Upper lobe of left lung (tissue), 6 donors: ENCODE results near the gene TOX4. TPM values are rescaled to one million over a fixed set of nuclear protein-coding genes. Genes with fewer than 3 reads are reported as not detected.

Experiments used
- ATAC-seq, 2 donors: fragments of 200-7000 bp; cut with Tn5 transposase; one replicate each; pipeline ENCODE4 v1.9.1; 2022; ENCODE audit warnings: mild to moderate bottlenecking in 2 of 2, moderate library complexity in 2 of 2; ENCODE audit not compliant: low FRiP score in 2 of 2
- DNase-seq, 2 donors: peaks; one replicate each; pipeline ENCODE4 v3.0.0-alpha.2; 2019 to 2020
- H3K27ac ChIP-seq, 4 donors: fragments of 200-600 bp; sonication (generic); one replicate each; pipeline ENCODE4 v1.5.1; 2016 to 2019
- H3K27me3 ChIP-seq, 4 donors: fragments of 200-600 bp; sonication (generic); one replicate each; pipeline ENCODE4 v1.5.1; 2017 to 2019
- H3K36me3 ChIP-seq, 4 donors: fragments of 200-600 bp; sonication (generic); one replicate each; pipeline ENCODE4 v1.5.1; 2016 to 2019
- H3K4me1 ChIP-seq, 4 donors: fragments of 200-600 bp; sonication (generic); one replicate each; pipeline ENCODE4 v1.5.1; 2018 to 2019
- H3K4me3 ChIP-seq, 4 donors: fragments of 200-600 bp; sonication (generic); one replicate each; pipeline ENCODE4 v1.5.1; 2017 to 2019; ENCODE audit warnings: mild to moderate bottlenecking in 2 of 4, moderate library complexity in 1 of 4
- H3K9me3 ChIP-seq, 4 donors: fragments of 200-600 bp; sonication (generic); one replicate each; pipeline ENCODE4 v1.5.1; 2018 to 2019
- CTCF ChIP-seq, 6 experiments: fragments of 450-650 bp in 4 of 6; fragments of 200-600 bp in 2 of 6; sonication (generic) in 2 of 6; IDR thresholded peaks; one replicate each; pipeline ENCODE4 v1.5.1; 2016 to 2019; ENCODE audit warnings: antibody characterized with exemption in 6 of 6
- EP300 ChIP-seq, 4 donors: sonication (generic); formaldehyde crosslinking; IDR thresholded peaks; one replicate each; pipeline ENCODE4 v1.5.1; 2017; ENCODE audit warnings: antibody characterized with exemption in 4 of 4, control low read depth in 2 of 4
- POLR2A ChIP-seq, 4 donors: fragments of 450-650 bp; IDR thresholded peaks; one replicate each; pipeline ENCODE4 v1.5.1; 2016 to 2017; ENCODE audit warnings: antibody characterized with exemption in 4 of 4, mild to moderate bottlenecking in 2 of 4
- POLR2AphosphoS5 ChIP-seq, 2 donors: sonication (generic); formaldehyde crosslinking; IDR thresholded peaks; one replicate each; pipeline ENCODE4 v1.5.1; 2017; ENCODE audit warnings: antibody characterized with exemption in 2 of 2
- WGBS, 2 donors: methylation state at CpG; one replicate each; pipeline ENCODE4 v1.1.5; 2017 to 2018; 5-methylcytosine and 5-hydroxymethylcytosine counted together
- total RNA-seq, 6 donors: library from RNA; depleted of rRNA in 4 of 6; stranded (reverse); fragments of >200 nt in 4 of 6; gene quantifications; one replicate each; pipeline versions ENCODE4 v1.1.0 to v1.2.1, GENCODE V29; 2016 to 2021
- donor health status: DM: no; HTN: no; CAD: no; lungs with moderate emphysema.
- donor health status: DM: no; HTN: yes; CAD: no; lungs with severe emphysema.

Gene TOX4
- total RNA-seq, 6 donors from 2014 or later: 29.0 to 71.6 (median 62.0) TPM

GRCh38 chr14:21455592-21455911 is 21.4 kb upstream of the TOX4 start:
- Histone ChIP-seq H3K27ac (peak overlapping the region; percentile 92 to 98 (median 96)), H3K4me1 (peaks cover 27 to 38% (median 28%) of the 10 kb centered on the region in 4 donors), H3K36me3 (peaks cover 0 to 15% (median 2%) of the 10 kb centered on the region in 4 donors), H3K9me3 (no peaks in the 10 kb centered on the region), H3K4me3 (peak overlapping the region; percentile 60 to 93 (median 90)), H3K27me3 (no peaks in the 10 kb centered on the region)
- ATAC-seq: peak; percentile 57 to 58
- TF ChIP-seq CTCF (IDR thresholded peaks at IDR 0.05): no peak
- no peak for TF ChIP-seq POLR2A (IDR thresholded peaks at IDR 0.05)
- TF ChIP-seq POLR2AphosphoS5 (IDR thresholded peaks at IDR 0.05): no peak
- no peak for TF ChIP-seq EP300 (IDR thresholded peaks at IDR 0.05)
- 0% methylated on average over 11 to 17 of the region's 17 CpGs for WGBS, 2 donors
- DNase-seq: peak in 1 of 2 donors; percentile 90

GRCh38 chr14:21455912-21456667 is 20.9 kb upstream of the TOX4 start, which contains the start of gene CHD8:
CHD8 (minus strand) TSS chr14:21456123; CDS start chr14:21431643, 24,480 bp downstream.
- Histone ChIP-seq H3K36me3 (peaks cover 0 to 20% (median 8%) of the 10 kb centered on the region in 4 donors), H3K27ac (peak within 1 kb of the TSS; percentile 92 to 98 (median 96)), H3K4me1 (peaks cover 25 to 37% (median 28%) of the 10 kb centered on the region in 4 donors), H3K27me3 (no peaks in the 10 kb centered on the region), H3K4me3 (peak within 1 kb of the TSS; percentile 60 to 93 (median 90)), H3K9me3 (no peaks in the 10 kb centered on the region)
- peak; percentile 100 for ATAC-seq
- peak; percentile 65 to 81 for TF ChIP-seq POLR2AphosphoS5 (IDR thresholded peaks at IDR 0.05)
- TF ChIP-seq EP300 (IDR thresholded peaks at IDR 0.05): no peak
- peak in 3 of 4 donors; percentile 48 to 76 (median 65) for TF ChIP-seq POLR2A (IDR thresholded peaks at IDR 0.05)
- TF ChIP-seq CTCF (IDR thresholded peaks at IDR 0.05): peak; percentile 39 to 68 (median 64)
- 0% methylated on average over 32 to 36 of the region's 36 CpGs for WGBS, 2 donors
- DNase-seq: peak; percentile 95 to 100

GRCh38 chr14:21467616-21468015 is 9.4 kb upstream of the TOX4 start:
- no peak for TF ChIP-seq POLR2AphosphoS5 (IDR thresholded peaks at IDR 0.05)
- no peak for TF ChIP-seq EP300 (IDR thresholded peaks at IDR 0.05)
- TF ChIP-seq POLR2A (IDR thresholded peaks at IDR 0.05): no peak
- TF ChIP-seq CTCF (IDR thresholded peaks at IDR 0.05): no peak
- ATAC-seq (no peak), DNase-seq (no peak)
- Histone ChIP-seq H3K27ac (no peak overlapping the region), H3K4me3 (no peak overlapping the region), H3K4me1 (no peaks in the 10 kb centered on the region), H3K27me3 (no peaks in the 10 kb centered on the region), H3K36me3 (peaks cover 12 to 80% (median 39%) of the 10 kb centered on the region in 4 donors), H3K9me3 (no peaks in the 10 kb centered on the region)
- 58 to 64% methylated on average over 1 of the region's 1 CpG for WGBS, 2 donors

GRCh38 chr14:21475767-21476522 is 1.1 kb upstream of the TOX4 start:
- no peak for TF ChIP-seq CTCF (IDR thresholded peaks at IDR 0.05)
- no peak for TF ChIP-seq POLR2AphosphoS5 (IDR thresholded peaks at IDR 0.05)
- TF ChIP-seq POLR2A (IDR thresholded peaks at IDR 0.05): no peak
- no peak for TF ChIP-seq EP300 (IDR thresholded peaks at IDR 0.05)
- no peaks in the 10 kb centered on the region for H3K27me3 ChIP-seq
- 30 to 40% methylated on average over 10 of the region's 10 CpGs for WGBS, 2 donors
- H3K4me3 ChIP-seq: peak overlapping the region; percentile 64 to 93 (median 76)
- ATAC-seq (no peak), DNase-seq (no peak)
- peaks cover 18 to 23% (median 21%) of the 10 kb centered on the region in 4 donors for H3K4me1 ChIP-seq
- H3K27ac ChIP-seq: peak overlapping the region; percentile 85 to 93 (median 90)
- H3K36me3 ChIP-seq: peaks cover 5 to 41% (median 8%) of the 10 kb centered on the region in 4 donors
- no peaks in the 10 kb centered on the region for H3K9me3 ChIP-seq
